Measurements from ENCODE around the gene HEXD. TPM values are rescaled to one million over a fixed set of nuclear protein-coding genes. Genes with fewer than 3 reads are reported as not detected.
A peak's percentile ranks its signal among the peaks of the same experiment; 100 is the strongest.

HEXD gene
- total and polyA plus RNA-seq, 10 of the 15 experiments (the other 5 are each of a cell fraction or from before 2014, with no cell fraction given): 1.6 to 24.2 (median 7.0) TPM

GRCh38 chr17:82490512-82491195 lies 72.5 kb downstream of the HEXD start:
- ChIA-PET SMC1A (ENCODE audit: uncharacterized antibody, unreplicated experiment) (no interaction called here), CTCF (interaction anchor here (0.7 kb wide), 1 partner anchor 61 kb away, joined by 3 read pairs; no protein-coding TSS in a partner anchor), POLR2A (no interaction called here), RAD21 (ENCODE audit: unreplicated experiment) (no interaction called here)
- peaks cover 5 to 10% of the 10 kb centered on the region in 2 experiments; a peak in 3 of 4 replicates for H3K36me3 ChIP-seq (ENCODE audit: control insufficient read depth in 2 of 2, insufficient read depth in 2 of 2, low read length in 1 of 2)
- ATAC-seq: no peak
- H4K20me1 ChIP-seq (ENCODE audit: control insufficient read depth, insufficient read depth): no peaks in the 10 kb centered on the region
- intact Hi-C loops (cut with micrococcal nuclease; ENCODE audit: unreplicated experiment): loop anchor here (5.0 kb wide), 1 partner anchor 138 kb away; no protein-coding TSS in a partner anchor
- no peak overlapping the region for H3K27ac ChIP-seq (ENCODE audit: control insufficient read depth, insufficient read depth)
- no peak for DNase-seq (ENCODE audit: low read depth, low spot score)
- no peak overlapping the region for H2AFZ ChIP-seq (ENCODE audit: control insufficient read depth, low read depth, low read length)
- H3K9ac ChIP-seq (ENCODE audit: control insufficient read depth, insufficient read depth, low read length): no peak overlapping the region
- peak; percentile 86 for TF ChIP-seq TCF12 (IDR thresholded peaks at IDR 0.05; ENCODE audit: low read depth, low read length)
- no peak for TF ChIP-seq CHD4 (IDR thresholded peaks at IDR 0.05)
- TF ChIP-seq POLR2A (IDR thresholded peaks at IDR 0.05; ENCODE audit: low read depth, low read length): 0 out of 2 replicates have a peak, but pooled peaks have one; percentile 14
- peak; percentile 83 for TF ChIP-seq TCF3 (IDR thresholded peaks at IDR 0.05; ENCODE audit: borderline replicate concordance, insufficient read depth, low read depth, low read length)
- no peaks in the 10 kb centered on the region for H3K9me3 ChIP-seq (replicated peaks; ENCODE audit: control insufficient read depth, insufficient read depth, low read length)
- peaks cover 7% of the 10 kb centered on the region for H3K4me1 ChIP-seq (ENCODE audit: control insufficient read depth, insufficient read depth, low read length)
- no peaks in the 10 kb centered on the region for H3K27me3 ChIP-seq (replicated peaks in 1 of 2; ENCODE audit: control insufficient read depth in 2 of 2, insufficient read depth in 2 of 2, low read length in 1 of 2)
- BruUV-seq (replicated peaks): no TSS peak
- no peak for FAIRE-seq
- H3K4me2 ChIP-seq (ENCODE audit: control insufficient read depth, insufficient read depth): no peak overlapping the region
- no peak overlapping the region for H3K4me3 ChIP-seq
- no peaks in the 10 kb centered on the region for H3K79me2 ChIP-seq (ENCODE audit: control insufficient read depth, insufficient read depth, low read length)
- in situ Hi-C loops (cut with MboI): no loop called here
- WGBS (ENCODE audit: insufficient coverage, insufficient replicate concordance, low lambda C conversion rate, missing lambda C conversion rate): 83% methylated on average over 25 of the region's 25 CpGs

- DNase-seq (ENCODE audit: low read depth, low spot score) (no peak), FAIRE-seq (no peak), ATAC-seq (no peak)
- H3K27me3 ChIP-seq (replicated peaks in 1 of 2; ENCODE audit: control insufficient read depth in 2 of 2, insufficient read depth in 2 of 2, low read length in 1 of 2): no peaks in the 10 kb centered on the region
- no peaks in the 10 kb centered on the region for H3K9me3 ChIP-seq (replicated peaks; ENCODE audit: control insufficient read depth, insufficient read depth, low read length)
- RAD21 ChIA-PET (ENCODE audit: unreplicated experiment): no interaction called here
- H3K79me2 ChIP-seq (ENCODE audit: control insufficient read depth, insufficient read depth, low read length): no peaks in the 10 kb centered on the region
- no peaks in the 10 kb centered on the region for H4K20me1 ChIP-seq (ENCODE audit: control insufficient read depth, insufficient read depth)
- WGBS (ENCODE audit: insufficient coverage, insufficient replicate concordance, low lambda C conversion rate, missing lambda C conversion rate): 88% methylated on average over 10 of the region's 10 CpGs
- intact Hi-C loops (cut with micrococcal nuclease; ENCODE audit: unreplicated experiment): loop anchor here (5.0 kb wide), 1 partner anchor 139 kb away; no protein-coding TSS in a partner anchor
- peaks cover 3 to 5% of the 10 kb centered on the region in 2 experiments; a peak in 3 of 4 replicates for H3K36me3 ChIP-seq (ENCODE audit: control insufficient read depth in 2 of 2, insufficient read depth in 2 of 2, low read length in 1 of 2)
- CTCF ChIA-PET: interaction anchor here (1.9 kb wide), 1 partner anchor 62 kb away, joined by 10 read pairs; no protein-coding TSS in a partner anchor
- no peak overlapping the region for H3K4me3 ChIP-seq
- SMC1A ChIA-PET (ENCODE audit: uncharacterized antibody, unreplicated experiment): no interaction called here
- peaks cover 10% of the 10 kb centered on the region for H3K4me1 ChIP-seq (ENCODE audit: control insufficient read depth, insufficient read depth, low read length)
- POLR2A ChIA-PET: no interaction called here
- H3K27ac ChIP-seq (ENCODE audit: control insufficient read depth, insufficient read depth): no peak overlapping the region
- no TSS peak for BruUV-seq (replicated peaks)
- H3K4me2 ChIP-seq (ENCODE audit: control insufficient read depth, insufficient read depth): no peak overlapping the region
- in situ Hi-C loops (cut with MboI): no loop called here
- no peak overlapping the region for H3K9ac ChIP-seq (ENCODE audit: control insufficient read depth, insufficient read depth, low read length)
- no peak overlapping the region for H2AFZ ChIP-seq (ENCODE audit: control insufficient read depth, low read depth, low read length)
- TF ChIP-seq SRF (IDR thresholded peaks at IDR 0.05; ENCODE audit: low read depth in 2 of 2, low read length in 2 of 2): no peak
- TF ChIP-seq, protein P1, sequence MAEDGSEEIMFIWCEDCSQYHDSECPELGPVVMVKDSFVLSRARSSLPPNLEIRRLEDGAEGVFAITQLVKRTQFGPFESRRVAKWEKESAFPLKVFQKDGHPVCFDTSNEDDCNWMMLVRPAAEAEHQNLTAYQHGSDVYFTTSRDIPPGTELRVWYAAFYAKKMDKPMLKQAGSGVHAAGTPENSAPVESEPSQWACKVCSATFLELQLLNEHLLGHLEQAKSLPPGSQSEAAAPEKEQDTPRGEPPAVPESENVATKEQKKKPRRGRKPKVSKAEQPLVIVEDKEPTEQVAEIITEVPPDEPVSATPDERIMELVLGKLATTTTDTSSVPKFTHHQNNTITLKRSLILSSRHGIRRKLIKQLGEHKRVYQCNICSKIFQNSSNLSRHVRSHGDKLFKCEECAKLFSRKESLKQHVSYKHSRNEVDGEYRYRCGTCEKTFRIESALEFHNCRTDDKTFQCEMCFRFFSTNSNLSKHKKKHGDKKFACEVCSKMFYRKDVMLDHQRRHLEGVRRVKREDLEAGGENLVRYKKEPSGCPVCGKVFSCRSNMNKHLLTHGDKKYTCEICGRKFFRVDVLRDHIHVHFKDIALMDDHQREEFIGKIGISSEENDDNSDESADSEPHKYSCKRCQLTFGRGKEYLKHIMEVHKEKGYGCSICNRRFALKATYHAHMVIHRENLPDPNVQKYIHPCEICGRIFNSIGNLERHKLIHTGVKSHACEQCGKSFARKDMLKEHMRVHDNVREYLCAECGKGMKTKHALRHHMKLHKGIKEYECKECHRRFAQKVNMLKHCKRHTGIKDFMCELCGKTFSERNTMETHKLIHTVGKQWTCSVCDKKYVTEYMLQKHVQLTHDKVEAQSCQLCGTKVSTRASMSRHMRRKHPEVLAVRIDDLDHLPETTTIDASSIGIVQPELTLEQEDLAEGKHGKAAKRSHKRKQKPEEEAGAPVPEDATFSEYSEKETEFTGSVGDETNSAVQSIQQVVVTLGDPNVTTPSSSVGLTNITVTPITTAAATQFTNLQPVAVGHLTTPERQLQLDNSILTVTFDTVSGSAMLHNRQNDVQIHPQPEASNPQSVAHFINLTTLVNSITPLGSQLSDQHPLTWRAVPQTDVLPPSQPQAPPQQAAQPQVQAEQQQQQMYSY (CRISPR knock-in tag; IDR thresholded peaks at IDR 0.05): no peak
- no peak for TF ChIP-seq E2F4 (IDR thresholded peaks at IDR 0.05; ENCODE audit: low read depth, low read length)
- no peak for TF ChIP-seq ZSCAN29 (IDR thresholded peaks at IDR 0.05)
- no peak for TF ChIP-seq WRNIP1 (IDR thresholded peaks at IDR 0.05; ENCODE audit: borderline replicate concordance, low read depth, low read length)
- TF ChIP-seq STAT1 (conservative IDR thresholded peaks at IDR 0.05): no peak
- TF ChIP-seq PAX8 (IDR thresholded peaks at IDR 0.05): no peak
- no peak for TF ChIP-seq NFYB (IDR thresholded peaks at IDR 0.05; ENCODE audit: insufficient read depth, low read depth, low read length)
- no peak for TF ChIP-seq EED (IDR thresholded peaks at IDR 0.05; ENCODE audit: low read depth)
- TF ChIP-seq CBX5 (IDR thresholded peaks at IDR 0.05; ENCODE audit: low read depth): no peak
Observed at GRCh38 chr17:82491196-82491530, 73.0 kb downstream of the HEXD start.

Measured in GM12878 (cell line).